Peyer's patch (tissue), 4 donors: ENCODE measurements around the gene COL26A1.

Experiments
- CTCF ChIP-seq, 6 experiments: fragments of 450-650 bp in 4 of 6; fragments of 200-600 bp in 2 of 6; sonication (generic) in 1 of 6; IDR thresholded peaks; one replicate each; pipeline ENCODE4 v1.5.1; 2017 to 2019; ENCODE audit warnings: antibody characterized with exemption in 6 of 6, mild to moderate bottlenecking in 3 of 6, moderate library complexity in 1 of 6
- POLR2A ChIP-seq, 2 donors: fragments of 450-650 bp; IDR thresholded peaks; one replicate each; pipeline ENCODE4 v1.5.1; 2017; ENCODE audit warnings: antibody characterized with exemption in 2 of 2, mild to moderate bottlenecking in 2 of 2, moderate library complexity in 2 of 2

- no peak for TF ChIP-seq CTCF (IDR thresholded peaks at IDR 0.05)
- no peak for TF ChIP-seq POLR2A (IDR thresholded peaks at IDR 0.05)
These were observed 214.3 kb downstream of the COL26A1 start for GRCh38 chr7:101576998-101577397.
